Vagina (tissue), 2 donors: ENCODE measurements around the gene CNGB1. TPM values are rescaled to one million over a fixed set of nuclear protein-coding genes. Genes with fewer than 3 reads are reported as not detected.

Experiments used
- DNase-seq, 2 donors: peaks; one replicate each; pipeline ENCODE4 v3.0.0-alpha.2; 2017; ENCODE audit errors: extremely low spot score in 2 of 2
- H3K27ac ChIP-seq: fragments of 200-600 bp; sonication (generic); one replicate; pipeline ENCODE4 v1.5.1; 2019
- H3K27me3 ChIP-seq: fragments of 200-600 bp; sonication (generic); one replicate; pipeline ENCODE4 v1.5.1; 2019
- H3K36me3 ChIP-seq, 2 donors: fragments of 200-600 bp; sonication (generic); one replicate each; pipeline ENCODE4 v1.5.1; 2017 to 2019
- H3K4me1 ChIP-seq: fragments of 200-600 bp; sonication (generic); one replicate; pipeline ENCODE4 v1.5.1; 2019
- H3K4me3 ChIP-seq, 2 donors: fragments of 200-600 bp; sonication (generic); 1 replicate in 1 of 2; 2 replicates in 1 of 2; pipeline ENCODE4 v1.5.1; 2016 to 2019
- H3K9me3 ChIP-seq: fragments of 200-600 bp; sonication (generic); one replicate; pipeline ENCODE4 v1.5.1; 2019
- CTCF ChIP-seq, 3 experiments: fragments of 450-650 bp in 2 of 3; fragments of 200-600 bp in 1 of 3; sonication (generic) in 1 of 3; IDR thresholded peaks; one replicate each; pipeline ENCODE4 v1.5.1; 2017 to 2019; ENCODE audit warnings: antibody characterized with exemption in 3 of 3, mild to moderate bottlenecking in 2 of 3, moderate library complexity in 2 of 3
- POLR2A ChIP-seq, 2 donors: fragments of 450-650 bp; IDR thresholded peaks; one replicate each; pipeline ENCODE4 v1.6.1; 2017; ENCODE audit warnings: antibody characterized with exemption in 2 of 2, mild to moderate bottlenecking in 2 of 2, moderate library complexity in 2 of 2
- POLR2AphosphoS5 ChIP-seq, 2 donors: sonication (generic); formaldehyde crosslinking; IDR thresholded peaks; one replicate each; pipeline ENCODE4 v1.9.0; 2017; ENCODE audit warnings: antibody characterized with exemption in 2 of 2, mild to moderate bottlenecking in 2 of 2, low read depth in 1 of 2; ENCODE audit not compliant: insufficient read depth in 1 of 2
- intact Hi-C: fragments of 100-400 bp; cut with DNase I; formaldehyde crosslinking; loops from one replicate; pipeline ENCODE4 v1.15.1; 2023
- total RNA-seq: library from RNA; depleted of rRNA; stranded (reverse); fragments of >200 nt; gene quantifications from one replicate; pipeline ENCODE4 v1.2.3, GENCODE V29; 2016

The CNGB1 gene
- total RNA-seq: not detected

GRCh38 chr16:57970970-57971369 is at the start of gene CNGB1:
Gene CNGB1, minus strand, starts transcription at chr16:57971128. Its CDS starts 3,842 bp downstream, at chr16:57967286.
- no peaks in the 10 kb centered on the region for H3K9me3 ChIP-seq

GRCh38 chr16:58019866-58020538 is 49.1 kb upstream of the CNGB1 start:
- no peak overlapping the region for H3K4me3 ChIP-seq
- no peaks in the 10 kb centered on the region for H3K27me3 ChIP-seq
- H3K4me1 ChIP-seq: peaks cover 24% of the 10 kb centered on the region
- intact Hi-C loops: loop anchor here (5.0 kb wide), 1 partner anchor 102 kb away; no protein-coding TSS in a partner anchor
- no peaks in the 10 kb centered on the region for H3K9me3 ChIP-seq
- peaks cover 0 to 20% of the 10 kb centered on the region in 2 donors for H3K36me3 ChIP-seq
- DNase-seq: no peak
- H3K27ac ChIP-seq: no peak overlapping the region
- TF ChIP-seq POLR2AphosphoS5 (IDR thresholded peaks at IDR 0.05; ENCODE audit: insufficient read depth in 1 of 2, low read depth in 1 of 2): no peak
- TF ChIP-seq CTCF (IDR thresholded peaks at IDR 0.05): no peak
- no peak for TF ChIP-seq POLR2A (IDR thresholded peaks at IDR 0.05)

More at GRCh38 chr16:57970970-57971369, at the start of gene CNGB1:
- Histone ChIP-seq H3K27ac (no peak within 1 kb of the TSS), H3K36me3 (no peaks in the 10 kb centered on the region), H3K4me3 (no peak within 1 kb of the TSS), H3K4me1 (no peaks in the 10 kb centered on the region), H3K27me3 (no peaks in the 10 kb centered on the region)
- TF ChIP-seq POLR2A (IDR thresholded peaks at IDR 0.05) (no peak), CTCF (IDR thresholded peaks at IDR 0.05) (no peak), POLR2AphosphoS5 (IDR thresholded peaks at IDR 0.05; ENCODE audit: insufficient read depth in 1 of 2, low read depth in 1 of 2) (no peak)
- intact Hi-C loops: no loop called here
- DNase-seq: no peak

- intact Hi-C loops: no loop called here
- Histone ChIP-seq H3K36me3 (peaks cover 0 to 20% of the 10 kb centered on the region in 2 donors), H3K4me3 (no peak overlapping the region), H3K9me3 (no peaks in the 10 kb centered on the region), H3K4me1 (peaks cover 16% of the 10 kb centered on the region), H3K27me3 (no peaks in the 10 kb centered on the region), H3K27ac (no peak overlapping the region)
- TF ChIP-seq POLR2A (IDR thresholded peaks at IDR 0.05) (no peak), POLR2AphosphoS5 (IDR thresholded peaks at IDR 0.05; ENCODE audit: insufficient read depth in 1 of 2, low read depth in 1 of 2) (no peak), CTCF (IDR thresholded peaks at IDR 0.05) (no peak)
- DNase-seq: no peak
These were observed 47.9 kb upstream of the CNGB1 start for GRCh38 chr16:58018803-58019202.

GRCh38 chr16:58016840-58017446 is 46.0 kb upstream of the CNGB1 start:
- Histone ChIP-seq H3K36me3 (peaks cover 0 to 28% of the 10 kb centered on the region in 2 donors), H3K4me3 (no peak overlapping the region), H3K9me3 (no peaks in the 10 kb centered on the region), H3K4me1 (peaks cover 2% of the 10 kb centered on the region), H3K27ac (no peak overlapping the region), H3K27me3 (no peaks in the 10 kb centered on the region)
- no peak for TF ChIP-seq POLR2AphosphoS5 (IDR thresholded peaks at IDR 0.05; ENCODE audit: insufficient read depth in 1 of 2, low read depth in 1 of 2)
- no peak for TF ChIP-seq CTCF (IDR thresholded peaks at IDR 0.05)
- no peak for TF ChIP-seq POLR2A (IDR thresholded peaks at IDR 0.05)
- intact Hi-C loops: no loop called here
- no peak for DNase-seq
